Right kidney (tissue), 1 donor: Measurements from ENCODE around the gene NEDD4L.

ENCODE experiments used
- DNase-seq: peaks from one replicate; pipeline ENCODE4 v3.0.0-alpha.2; 2016

Gene NEDD4L

DNA sequence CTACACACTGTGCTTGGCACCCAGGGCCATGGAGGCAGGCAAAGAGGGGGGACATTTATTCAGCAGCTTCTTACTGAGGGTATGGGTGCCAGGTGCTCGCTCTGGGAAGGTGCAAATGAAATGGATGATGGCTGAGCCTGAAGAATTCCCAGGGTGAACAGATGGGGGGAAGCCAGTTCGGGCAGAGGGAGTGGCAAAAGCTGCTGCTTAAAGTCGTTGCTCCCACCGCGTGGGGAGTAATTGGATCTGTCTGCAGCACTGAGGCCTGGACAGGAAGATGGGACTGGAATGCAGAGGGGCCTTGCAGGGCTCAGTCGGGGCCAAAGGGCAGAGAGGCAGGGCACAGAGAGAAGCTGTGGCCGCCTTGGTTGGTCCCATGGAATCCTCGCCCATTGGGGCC, 51.2 kb downstream of the NEDD4L start:
- DNase-seq, result no peak

DNA sequence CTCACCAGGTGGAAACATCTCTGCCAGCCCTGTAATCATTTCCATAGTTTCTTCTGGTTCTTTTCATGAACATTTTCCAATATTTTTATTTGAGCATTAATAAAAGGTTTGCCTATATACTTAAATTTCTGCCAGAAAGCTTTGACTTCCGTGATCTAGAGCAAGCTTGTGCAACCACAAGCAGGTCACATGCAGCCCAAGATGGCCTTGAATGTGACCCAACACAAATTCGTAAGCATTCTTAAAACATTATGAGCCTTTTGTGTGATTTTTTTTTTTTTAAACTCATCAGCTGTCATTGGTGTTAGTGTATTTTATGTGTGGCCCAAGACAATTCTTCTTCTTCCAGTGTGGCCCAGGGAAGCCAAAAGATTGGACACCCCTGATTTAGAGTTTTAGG, 51.6 kb downstream of the NEDD4L start:
- no peak for DNase-seq

- DNase-seq, result no peak
Measured at GRCh38 chr18:58096658-58097057, 52.6 kb downstream of the NEDD4L start.

DNA sequence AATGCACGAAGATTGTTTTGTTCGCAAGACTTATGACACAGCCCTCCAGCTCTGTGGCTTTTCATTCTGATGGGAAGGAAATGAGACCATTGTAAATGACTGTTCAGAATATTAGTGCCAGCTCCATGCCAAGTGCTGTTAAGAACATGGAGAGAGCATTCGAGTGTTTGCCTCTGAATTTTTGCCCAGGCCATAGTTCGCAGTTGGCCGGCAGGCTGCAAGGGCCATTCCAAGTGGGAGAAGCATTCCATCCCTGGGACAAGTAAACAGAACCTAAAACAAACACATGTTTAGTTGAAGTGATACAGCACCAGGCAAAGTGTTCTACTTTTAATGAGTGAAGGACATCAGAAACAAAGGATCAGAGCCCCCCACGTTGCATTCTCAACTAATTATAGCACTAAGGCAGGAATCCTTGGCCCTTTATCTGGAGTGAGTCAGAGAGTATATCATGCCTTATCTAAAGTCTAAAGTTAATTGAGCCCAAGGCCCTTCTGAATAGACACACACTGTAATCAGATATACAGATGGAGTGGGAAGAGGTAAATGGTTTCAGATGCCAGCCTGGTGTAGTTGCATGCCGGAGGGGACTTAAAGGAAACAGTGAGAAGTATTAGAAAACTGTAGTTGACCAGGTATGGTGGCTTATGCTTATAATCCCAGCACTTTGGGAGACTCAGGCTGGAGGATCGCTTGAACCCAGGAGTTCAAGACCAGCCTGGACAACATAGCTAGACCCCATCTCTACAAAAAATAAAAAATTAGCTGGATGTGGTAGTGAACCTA, 53.3 kb downstream of the NEDD4L start:
- DNase-seq, result no peak

- no peak for DNase-seq
Measured at GRCh38 chr18:58097907-58098166, 53.8 kb downstream of the NEDD4L start.

DNA sequence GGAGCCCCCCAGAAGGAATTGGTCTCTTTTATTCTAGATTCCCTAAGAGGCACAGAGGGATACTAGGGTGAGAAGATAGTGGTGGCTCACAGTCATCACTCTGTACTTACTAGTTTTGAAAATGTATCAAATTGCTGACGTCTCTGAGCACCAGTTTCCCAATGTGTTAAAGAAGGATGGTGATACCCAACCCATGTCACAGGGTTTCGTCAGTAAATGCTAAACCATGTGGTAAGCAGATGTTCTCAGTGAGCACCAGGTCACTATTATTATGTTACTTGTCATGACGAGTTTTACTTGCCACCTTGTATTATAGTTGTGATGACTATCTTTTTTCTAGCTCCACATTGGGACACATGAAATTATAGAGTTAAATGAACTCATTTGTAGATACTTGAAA, 54.7 kb downstream of the NEDD4L start:
- no peak for DNase-seq

GRCh38 chr18:58100154-58100553, 56.1 kb downstream of the NEDD4L start:
- DNase-seq, result no peak

DNA sequence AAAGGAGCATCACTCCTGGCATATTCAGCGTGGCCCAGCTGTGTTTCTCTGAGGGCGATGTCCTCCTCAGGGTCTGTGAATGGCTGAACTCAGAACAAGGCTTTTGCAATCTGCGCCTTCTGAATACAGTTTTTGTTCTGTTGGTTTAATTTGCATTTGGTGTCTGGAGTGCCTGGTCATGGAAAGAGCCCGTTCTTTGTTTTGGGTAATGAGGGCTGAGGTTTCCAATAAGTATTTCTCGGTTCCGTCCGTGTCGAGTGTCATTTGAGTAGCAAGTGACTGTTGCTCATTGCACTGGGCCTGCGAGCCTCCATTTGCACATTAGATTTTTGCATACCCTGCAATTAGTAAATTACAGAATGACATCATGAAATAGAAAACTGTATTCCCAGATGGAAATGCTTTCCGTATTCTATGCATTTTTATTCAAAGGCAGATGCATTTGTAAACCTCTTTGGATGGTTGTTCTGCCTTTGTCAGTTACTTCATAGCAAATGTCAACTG, 57.3 kb downstream of the NEDD4L start:
- no peak for DNase-seq

- no peak for DNase-seq
Measured at GRCh38 chr18:58102018-58102417, 58.0 kb downstream of the NEDD4L start.

DNA sequence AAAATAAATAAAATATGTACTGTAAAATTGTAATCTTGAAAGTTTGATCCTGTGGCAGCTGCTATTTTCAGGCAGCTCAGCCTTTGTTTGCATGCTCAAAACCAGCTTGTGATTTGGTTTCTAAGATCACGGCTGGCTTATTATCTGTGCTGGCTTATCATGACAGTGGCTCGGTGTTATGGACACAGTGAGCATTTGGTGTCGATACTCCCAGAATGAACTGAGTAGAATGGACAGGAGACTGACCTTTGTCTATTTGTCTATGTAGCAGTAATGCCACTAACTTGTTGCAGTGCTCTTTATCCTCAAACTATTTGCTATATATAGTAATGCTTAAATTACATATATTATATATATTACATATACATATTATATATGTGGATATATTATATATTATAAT, 58.8 kb downstream of the NEDD4L start:
- no peak for DNase-seq

DNA sequence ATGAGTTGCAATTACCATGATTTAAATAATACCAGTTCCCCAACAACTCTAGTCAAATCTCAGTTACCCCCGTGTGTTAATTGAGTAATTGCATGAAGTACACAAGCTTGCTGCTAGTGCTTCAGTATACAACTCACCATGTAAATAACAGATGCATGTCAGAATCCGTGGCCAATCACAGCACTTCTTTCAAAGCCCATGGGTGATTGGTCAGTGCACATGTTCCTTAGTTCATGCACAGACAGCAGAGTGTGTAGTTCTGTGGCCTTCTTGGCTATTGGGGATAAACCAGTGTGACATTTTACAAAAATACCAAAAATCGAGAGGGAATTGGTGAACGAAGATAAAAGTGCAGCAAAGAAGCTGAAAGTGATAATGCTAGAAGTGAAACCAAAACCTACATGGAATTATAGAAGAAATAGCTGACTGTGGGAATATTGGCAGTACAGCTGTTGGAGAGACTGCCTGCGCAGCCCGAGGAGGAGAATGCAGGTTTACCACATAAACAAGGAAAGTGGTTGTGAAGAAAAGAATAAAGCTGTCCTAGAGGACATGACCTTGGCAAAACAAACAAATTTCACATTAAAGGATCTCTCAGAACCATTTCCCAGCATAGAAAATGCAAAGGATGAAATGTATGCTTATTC, 59.4 kb downstream of the NEDD4L start:
- DNase-seq, result no peak

DNA sequence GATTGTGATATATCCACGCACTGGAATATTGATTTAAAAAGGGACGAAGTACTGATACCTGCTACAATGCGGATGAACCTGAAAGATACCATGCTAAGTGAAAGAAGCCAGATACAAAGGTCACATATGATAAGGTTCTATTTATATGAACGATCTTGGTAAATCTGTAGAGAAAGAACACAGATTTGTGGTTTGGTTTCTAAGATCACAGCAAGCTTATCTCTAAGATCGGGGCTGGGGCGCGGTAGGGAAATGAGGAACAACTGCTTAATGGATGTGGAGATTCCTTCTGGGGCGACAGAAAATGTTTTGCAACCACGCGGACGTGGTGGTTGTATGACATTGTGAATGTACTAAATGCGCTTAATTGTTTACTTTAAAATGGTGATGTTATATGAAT, 60.1 kb downstream of the NEDD4L start:
- DNase-seq, result no peak

DNA sequence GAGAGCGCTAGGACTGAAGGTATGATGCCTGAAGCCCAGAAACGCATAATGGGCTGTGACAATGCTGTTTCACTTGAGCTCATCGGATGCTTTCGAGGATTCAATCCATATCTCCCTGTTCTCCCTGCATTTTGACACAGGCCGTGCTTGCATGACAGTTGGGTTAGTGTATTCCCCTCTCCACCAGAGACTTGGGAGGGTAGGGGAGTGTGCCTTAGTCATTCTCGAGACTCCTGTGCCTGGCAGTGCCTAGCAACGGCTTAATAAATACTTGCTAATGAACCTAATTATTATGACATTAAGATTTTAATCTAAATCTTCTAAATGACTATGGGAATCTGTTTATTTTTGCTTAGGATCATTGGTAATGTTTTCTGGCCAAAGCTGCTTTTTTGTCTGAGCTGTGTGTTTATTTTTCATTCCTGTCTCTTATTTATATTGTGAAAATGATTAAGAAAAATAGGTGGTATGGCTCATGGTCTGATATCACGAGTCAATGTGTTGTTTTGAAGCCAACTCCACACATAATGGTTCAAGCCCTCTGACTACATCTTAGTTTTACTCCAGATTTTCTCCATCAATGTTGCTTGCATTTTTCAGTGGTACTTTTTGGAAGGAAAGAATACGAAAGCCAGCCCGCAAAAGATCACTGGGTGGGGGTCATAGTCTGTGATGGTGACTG, 61.3 kb downstream of the NEDD4L start:
- DNase-seq, result no peak

DNA sequence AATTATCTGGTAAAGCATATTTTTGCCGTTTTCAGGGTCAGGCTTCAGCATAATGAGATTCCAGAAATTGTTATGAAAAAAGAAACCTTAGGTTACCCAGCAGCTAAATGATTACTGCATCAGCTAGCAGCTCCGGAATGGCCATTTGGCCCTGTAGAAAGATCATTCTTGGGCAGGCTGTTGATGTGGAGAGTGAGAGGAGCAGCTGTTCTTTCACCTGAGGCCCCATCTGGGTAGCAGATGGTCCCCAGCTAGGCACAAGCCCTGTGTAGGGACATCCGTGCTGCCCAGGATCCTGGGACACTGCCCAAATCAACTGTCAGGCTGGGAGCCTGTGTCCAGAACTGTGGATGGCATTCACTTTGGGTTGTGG, 61.8 kb downstream of the NEDD4L start:
- no peak for DNase-seq

- no peak for DNase-seq
Measured at GRCh38 chr18:58106289-58107070, 62.5 kb downstream of the NEDD4L start.

DNA sequence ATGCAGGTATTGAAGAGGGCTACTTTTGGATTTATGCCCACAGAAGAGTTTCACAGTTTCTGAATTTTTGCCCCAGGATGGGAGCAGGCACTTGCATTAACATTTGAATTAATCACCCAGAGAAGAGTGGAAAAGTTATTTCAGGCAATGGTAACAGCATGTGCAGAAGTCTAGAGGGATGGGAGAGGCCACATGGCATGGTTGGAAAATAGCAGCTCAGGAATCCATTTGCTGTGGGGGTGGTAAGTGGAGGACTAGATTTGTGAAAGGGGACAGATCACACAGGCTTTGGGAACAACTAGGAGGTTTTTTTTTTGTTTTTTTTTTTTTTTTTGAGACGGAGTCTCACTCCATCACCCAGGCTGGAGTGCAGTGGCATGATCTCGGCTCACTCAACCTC, 65.2 kb downstream of the NEDD4L start:
- DNase-seq, result no peak

DNA sequence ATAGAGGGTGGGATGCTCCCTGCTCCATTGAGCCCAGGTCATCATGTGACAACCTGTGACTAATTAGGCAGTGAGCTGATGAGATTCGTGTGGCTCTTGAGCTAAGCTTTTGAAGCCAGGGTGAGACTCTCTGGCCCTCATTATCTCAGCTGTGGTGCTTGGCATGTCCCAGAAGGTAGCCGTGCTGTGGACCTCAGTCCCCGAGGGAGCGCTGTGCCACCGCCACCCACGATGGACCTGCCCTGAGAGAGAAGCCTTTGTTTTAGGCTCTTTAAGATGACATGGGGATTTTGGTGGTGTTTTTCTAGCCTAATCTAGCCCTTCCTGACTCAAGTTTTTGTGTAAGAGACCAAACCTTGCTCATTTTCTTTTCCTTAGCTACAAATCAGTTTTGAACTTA, 66.4 kb downstream of the NEDD4L start:
- DNase-seq, result no peak

DNA sequence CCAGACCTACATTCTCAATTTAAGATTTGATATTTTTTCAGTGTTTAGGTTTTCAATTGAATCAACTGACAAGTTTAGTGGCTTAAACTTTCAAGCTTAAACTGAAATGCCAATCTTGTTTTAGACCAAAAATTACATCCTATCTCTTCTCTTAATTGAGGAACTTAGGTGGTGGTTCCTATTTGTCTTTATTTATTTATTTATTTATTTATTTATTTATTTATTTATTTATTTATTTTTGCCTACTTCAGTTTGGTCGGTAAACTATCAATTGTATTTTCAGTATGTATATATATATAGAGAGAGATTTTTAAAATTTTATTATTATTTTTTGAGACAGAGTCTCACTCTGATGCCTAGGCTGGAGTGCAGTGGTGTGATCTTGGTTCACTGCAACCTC, 68.1 kb downstream of the NEDD4L start:
- no peak for DNase-seq

DNA sequence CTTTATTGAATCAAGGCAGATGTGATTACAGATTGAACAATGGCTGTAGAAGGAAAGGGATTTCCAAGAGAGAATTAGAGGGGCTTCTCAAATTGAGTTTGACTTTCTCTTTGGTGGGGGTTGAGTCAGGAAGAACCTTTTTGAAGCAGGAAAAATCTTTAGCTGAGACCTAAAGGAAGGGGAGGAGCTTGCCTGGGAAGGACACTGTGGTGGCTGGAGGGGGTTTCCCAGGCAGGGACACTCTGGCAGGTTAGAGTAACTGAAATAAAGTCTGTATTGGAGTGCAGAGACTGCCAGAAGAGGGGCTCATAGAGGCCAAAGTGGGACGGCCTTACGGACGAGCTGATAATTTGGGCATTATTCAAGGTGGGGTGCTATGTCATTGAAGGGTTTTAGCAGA, 69.3 kb downstream of the NEDD4L start:
- DNase-seq, result no peak

GRCh38 chr18:58114766-58115165, 70.7 kb downstream of the NEDD4L start:
- no peak for DNase-seq

DNA sequence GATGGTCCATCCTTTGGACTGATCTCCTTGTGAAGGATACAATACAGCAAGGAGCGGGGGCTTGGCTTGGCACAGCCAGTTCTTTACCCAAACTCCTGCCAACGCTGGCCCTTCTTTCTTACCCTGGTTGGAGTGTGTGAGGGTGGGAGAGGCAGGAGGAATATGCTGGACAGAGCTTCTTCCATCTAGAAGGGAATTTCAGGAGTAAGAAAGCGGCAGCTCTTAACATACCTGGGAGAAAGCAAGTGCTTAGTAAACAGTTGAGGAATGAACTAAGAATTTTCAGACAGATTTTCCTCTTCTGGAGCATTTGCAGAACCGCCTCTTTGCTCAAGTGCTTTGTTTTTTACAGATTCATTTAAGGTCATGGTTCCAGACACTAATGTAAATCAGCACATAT, 72.8 kb downstream of the NEDD4L start:
- no peak for DNase-seq

- DNase-seq, result no peak
Measured at GRCh38 chr18:58117786-58118403, 73.9 kb downstream of the NEDD4L start.

DNA sequence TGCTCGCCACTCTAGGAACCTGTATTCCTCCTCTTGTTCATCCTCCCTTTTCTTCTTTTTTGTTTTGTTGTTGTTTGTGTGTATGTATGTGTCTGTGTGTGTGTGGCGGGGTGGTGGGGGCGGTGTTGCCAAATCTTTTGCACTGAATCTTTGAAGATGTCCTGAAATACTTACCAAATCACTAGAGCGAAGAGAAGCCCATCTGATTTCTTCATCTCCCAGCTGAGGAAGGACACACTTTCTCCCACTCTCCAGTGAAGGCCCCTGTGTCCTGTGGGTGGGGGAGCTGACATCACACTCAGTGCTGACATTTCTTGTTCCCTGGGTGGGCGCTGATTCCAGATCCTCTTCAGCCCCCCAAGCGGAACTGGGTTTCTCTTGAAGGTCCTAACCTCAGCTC, 74.5 kb downstream of the NEDD4L start:
- DNase-seq, result no peak
